KMS-11 (cell line): ENCODE data around the gene GPD1L.

Experiments
- H2AFZ ChIP-seq: fragments of 200-600 bp; sonication (generic); 2 replicates; pipeline ENCODE4 v1.6.1; 2016; ENCODE audit warnings: antibody characterized with exemption, mixed run types, low read depth
- H3K27ac ChIP-seq: fragments of 200-600 bp; sonication (generic); 2 replicates; pipeline ENCODE4 v1.6.1; 2016; ENCODE audit warnings: mild to moderate bottlenecking, mixed run types
- H3K27me3 ChIP-seq: fragments of 200-600 bp; sonication (generic); 2 replicates; pipeline ENCODE4 v1.6.1; 2017; ENCODE audit warnings: mild to moderate bottlenecking, low read depth, mixed run types, moderate library complexity; ENCODE audit not compliant: insufficient read depth
- H3K36me3 ChIP-seq: fragments of 200-600 bp; sonication (generic); 2 replicates; pipeline ENCODE4 v1.6.1; 2017; ENCODE audit warnings: mild to moderate bottlenecking, mixed run types; ENCODE audit not compliant: insufficient read depth
- H3K4me1 ChIP-seq: fragments of 200-600 bp; sonication (generic); 2 replicates; pipeline ENCODE4 v1.6.1; 2016; ENCODE audit warnings: mild to moderate bottlenecking, low read depth, mixed run types; ENCODE audit not compliant: poor library complexity, severe bottlenecking
- H3K4me2 ChIP-seq: fragments of 200-600 bp; sonication (generic); 2 replicates; pipeline ENCODE4 v1.7.0; 2016; ENCODE audit warnings: mild to moderate bottlenecking, mixed run types
- H3K4me3 ChIP-seq: fragments of 200-600 bp; sonication (generic); IDR thresholded peaks from 2 replicates; pipeline ENCODE4 v1.6.1; 2017; ENCODE audit warnings: low read depth, low read length, mixed read lengths; ENCODE audit not compliant: insufficient read depth
- H3K79me2 ChIP-seq: fragments of 200-600 bp; sonication (generic); 2 replicates; pipeline ENCODE4 v1.6.1; 2016; ENCODE audit warnings: low read depth, mixed run types; ENCODE audit not compliant: insufficient read depth
- H3K9ac ChIP-seq: fragments of 200-600 bp; sonication (generic); 2 replicates; pipeline ENCODE4 v1.6.1; 2016; ENCODE audit warnings: mild to moderate bottlenecking, mixed run types
- H4K20me1 ChIP-seq: fragments of 200-600 bp; sonication (generic); 2 replicates; pipeline ENCODE4 v1.6.1; 2016; ENCODE audit warnings: mild to moderate bottlenecking, mixed run types; ENCODE audit not compliant: insufficient read depth
- TF ChIP-seq, protein P1 (sequence below): fragments of 200-600 bp; sonication (generic); conservative IDR thresholded peaks from 2 replicates; pipeline ENCODE4 v1.6.1; 2017; ENCODE audit warnings: low read depth, mild to moderate bottlenecking, antibody characterized with exemption, low read length, moderate library complexity, mixed read lengths

Gene GPD1L

DNA sequence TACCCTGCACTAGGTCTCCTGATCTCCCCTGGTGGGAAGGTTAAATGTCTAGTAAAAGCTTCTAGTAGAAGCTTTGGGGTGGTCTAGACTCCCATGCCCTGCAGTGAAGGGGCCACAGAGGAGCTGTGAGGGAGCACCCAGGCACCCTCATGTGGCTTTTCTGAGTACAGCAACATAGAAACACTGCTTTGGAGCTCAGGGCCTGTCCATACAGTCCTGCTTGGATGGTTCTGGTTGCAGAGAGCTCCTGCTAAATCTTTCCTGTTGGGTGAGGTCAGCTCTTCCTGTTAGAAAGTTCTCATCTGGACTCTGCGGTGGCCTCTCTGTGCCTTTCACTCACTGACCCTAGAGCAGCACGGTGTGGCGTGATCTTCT, 47.8 kb downstream of the GPD1L start:
- H3K27me3 ChIP-seq = no peaks in the 10 kb centered on the region
- no peaks in the 10 kb centered on the region for H3K36me3 ChIP-seq
- no peak overlapping the region for H3K27ac ChIP-seq
- no peak overlapping the region for H3K9ac ChIP-seq
- H3K4me2 ChIP-seq = no peak overlapping the region
- no peaks in the 10 kb centered on the region for H3K4me1 ChIP-seq
- H2AFZ ChIP-seq = no peak overlapping the region
- H3K79me2 ChIP-seq = no peaks in the 10 kb centered on the region
- no peaks in the 10 kb centered on the region for H4K20me1 ChIP-seq
- no peak overlapping the region for H3K4me3 ChIP-seq
- TF ChIP-seq, protein P1, sequence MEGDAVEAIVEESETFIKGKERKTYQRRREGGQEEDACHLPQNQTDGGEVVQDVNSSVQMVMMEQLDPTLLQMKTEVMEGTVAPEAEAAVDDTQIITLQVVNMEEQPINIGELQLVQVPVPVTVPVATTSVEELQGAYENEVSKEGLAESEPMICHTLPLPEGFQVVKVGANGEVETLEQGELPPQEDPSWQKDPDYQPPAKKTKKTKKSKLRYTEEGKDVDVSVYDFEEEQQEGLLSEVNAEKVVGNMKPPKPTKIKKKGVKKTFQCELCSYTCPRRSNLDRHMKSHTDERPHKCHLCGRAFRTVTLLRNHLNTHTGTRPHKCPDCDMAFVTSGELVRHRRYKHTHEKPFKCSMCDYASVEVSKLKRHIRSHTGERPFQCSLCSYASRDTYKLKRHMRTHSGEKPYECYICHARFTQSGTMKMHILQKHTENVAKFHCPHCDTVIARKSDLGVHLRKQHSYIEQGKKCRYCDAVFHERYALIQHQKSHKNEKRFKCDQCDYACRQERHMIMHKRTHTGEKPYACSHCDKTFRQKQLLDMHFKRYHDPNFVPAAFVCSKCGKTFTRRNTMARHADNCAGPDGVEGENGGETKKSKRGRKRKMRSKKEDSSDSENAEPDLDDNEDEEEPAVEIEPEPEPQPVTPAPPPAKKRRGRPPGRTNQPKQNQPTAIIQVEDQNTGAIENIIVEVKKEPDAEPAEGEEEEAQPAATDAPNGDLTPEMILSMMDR = no peak

DNA sequence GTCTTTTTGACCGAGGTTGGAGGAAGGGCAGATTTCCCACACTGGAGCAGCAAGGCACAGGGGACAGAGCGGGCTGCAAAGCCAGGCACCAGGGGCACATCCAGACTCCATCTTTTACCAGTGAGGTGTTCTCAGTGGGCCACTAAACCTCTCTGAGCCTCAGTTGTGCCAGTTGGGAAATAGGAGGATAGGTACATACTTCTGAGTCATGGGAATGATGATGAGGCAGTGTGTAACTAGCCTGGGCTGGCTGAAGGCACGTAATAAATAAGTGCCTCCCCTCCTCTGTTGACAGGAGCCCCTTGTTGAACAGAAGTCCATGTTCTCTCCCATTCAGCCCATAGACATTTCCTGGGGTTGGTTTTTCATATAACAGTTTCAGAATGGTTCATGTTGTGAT, 48.7 kb downstream of the GPD1L start:
- Histone ChIP-seq H3K27me3 (no peaks in the 10 kb centered on the region), H3K4me3 (no peak overlapping the region), H3K36me3 (no peaks in the 10 kb centered on the region), H3K79me2 (no peaks in the 10 kb centered on the region), H3K27ac (no peak overlapping the region), H4K20me1 (no peaks in the 10 kb centered on the region), H3K9ac (no peak overlapping the region), H2AFZ (no peak overlapping the region), H3K4me1 (no peaks in the 10 kb centered on the region), H3K4me2 (no peak overlapping the region)
- TF ChIP-seq, protein P1 = no peak

DNA sequence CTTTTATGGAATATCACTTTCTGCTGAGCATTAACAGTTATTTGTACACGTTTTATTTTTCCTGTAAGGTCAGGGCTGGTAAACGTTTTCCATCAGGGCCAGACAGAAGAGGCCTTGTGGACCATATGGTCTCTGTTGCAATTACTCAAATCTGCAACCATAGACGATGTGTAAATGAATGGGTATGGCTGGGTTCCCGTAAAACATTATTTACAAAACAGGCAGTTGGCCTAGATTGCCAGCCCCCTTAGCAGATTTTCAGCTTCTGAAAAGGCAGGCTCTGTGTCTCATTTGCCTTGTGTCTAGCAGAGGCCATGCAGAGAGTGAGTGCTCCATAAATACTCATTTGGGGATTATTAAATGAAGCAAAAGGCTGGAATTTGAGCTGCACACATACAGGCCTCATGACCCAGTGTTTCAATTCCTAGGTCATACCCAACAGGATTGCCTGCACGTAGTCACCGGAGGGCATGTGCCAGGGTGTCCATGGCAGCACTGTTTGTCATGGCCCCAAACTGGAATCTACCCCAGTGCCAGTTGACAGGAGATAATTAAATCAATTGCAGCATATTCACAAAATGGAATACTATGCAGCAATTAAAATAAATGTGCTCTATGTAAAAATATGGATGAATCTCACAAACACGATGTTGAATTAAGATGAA, 51.3 kb downstream of the GPD1L start:
- H3K27ac ChIP-seq = no peak overlapping the region
- no peaks in the 10 kb centered on the region for H3K79me2 ChIP-seq
- TF ChIP-seq, protein P1 = no peak
- H2AFZ ChIP-seq = no peak overlapping the region
- no peak overlapping the region for H3K4me3 ChIP-seq
- H3K4me2 ChIP-seq = no peak overlapping the region
- no peak overlapping the region for H3K9ac ChIP-seq
- no peaks in the 10 kb centered on the region for H3K4me1 ChIP-seq
- no peaks in the 10 kb centered on the region for H3K36me3 ChIP-seq
- no peaks in the 10 kb centered on the region for H4K20me1 ChIP-seq
- H3K27me3 ChIP-seq = no peaks in the 10 kb centered on the region

DNA sequence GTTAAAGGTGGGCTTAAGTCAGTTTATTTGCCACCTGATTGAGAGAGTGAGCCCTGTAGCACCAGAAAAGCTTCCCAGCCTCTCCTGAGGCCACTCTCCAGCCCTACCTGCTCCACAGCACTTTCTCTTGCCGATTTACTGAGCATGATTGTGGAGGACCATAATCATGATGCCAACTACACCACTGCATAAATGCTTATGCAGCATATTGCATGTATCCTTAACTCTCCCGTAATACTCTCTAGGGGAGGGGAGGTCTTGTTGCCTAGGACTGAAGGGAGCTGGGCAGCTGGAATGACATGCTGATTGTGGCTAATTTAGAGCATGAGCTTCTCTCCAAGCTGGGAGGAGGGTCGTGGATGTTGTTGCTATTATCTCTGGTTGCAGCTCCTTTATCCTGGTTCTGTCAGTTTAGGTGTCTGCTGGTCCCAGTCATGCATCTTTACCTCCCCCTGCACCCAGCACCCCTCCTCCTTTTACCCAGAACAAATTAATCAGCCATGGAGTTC, 54.3 kb downstream of the GPD1L start:
- TF ChIP-seq, protein P1 = no peak
- Histone ChIP-seq H4K20me1 (no peaks in the 10 kb centered on the region), H3K79me2 (no peaks in the 10 kb centered on the region), H2AFZ (no peak overlapping the region), H3K9ac (no peak overlapping the region), H3K4me2 (no peak overlapping the region), H3K27me3 (no peaks in the 10 kb centered on the region), H3K27ac (no peak overlapping the region), H3K36me3 (no peaks in the 10 kb centered on the region), H3K4me1 (no peaks in the 10 kb centered on the region), H3K4me3 (no peak overlapping the region)
